WERI-Rb-1 (cell line): Measurements from ENCODE around the gene IFT52.

Experiments used
- DNase-seq: peaks from one replicate; pipeline ENCODE4 v3.0.0-alpha.2; 2020
- H3K27ac ChIP-seq: fragments of 250-450 bp; sonication (Bioruptor Pico); 2 replicates; pipeline ENCODE4 v1.5.1; 2020; ENCODE audit warnings: mild to moderate bottlenecking, moderate library complexity
- H3K27me3 ChIP-seq: fragments of 250-450 bp; sonication (Bioruptor Pico); 2 replicates; pipeline ENCODE4 v1.5.1; 2021; ENCODE audit warnings: mild to moderate bottlenecking, low read depth, moderate library complexity; ENCODE audit not compliant: insufficient read depth, severe bottlenecking
- H3K36me3 ChIP-seq: fragments of 250-450 bp; sonication (Bioruptor Pico); 2 replicates; pipeline ENCODE4 v1.5.1; 2020; ENCODE audit warnings: mild to moderate bottlenecking, moderate library complexity
- H3K4me3 ChIP-seq: 2 replicates; pipeline ENCODE4 v1.5.1; 2011; ENCODE audit warnings: low read depth, mild to moderate bottlenecking, control low read depth, low read length
- H3K9me3 ChIP-seq: fragments of 250-450 bp; sonication (Bioruptor Pico); 2 replicates; pipeline ENCODE4 v1.5.1; 2021; ENCODE audit warnings: mild to moderate bottlenecking, moderate library complexity; ENCODE audit not compliant: severe bottlenecking
- CTCF ChIP-seq: IDR thresholded peaks from 2 replicates; pipeline ENCODE4 v1.5.1; 2011; ENCODE audit warnings: low read depth, mild to moderate bottlenecking, control low read depth, inconsistent platforms, low read length

IFT52 gene

DNA sequence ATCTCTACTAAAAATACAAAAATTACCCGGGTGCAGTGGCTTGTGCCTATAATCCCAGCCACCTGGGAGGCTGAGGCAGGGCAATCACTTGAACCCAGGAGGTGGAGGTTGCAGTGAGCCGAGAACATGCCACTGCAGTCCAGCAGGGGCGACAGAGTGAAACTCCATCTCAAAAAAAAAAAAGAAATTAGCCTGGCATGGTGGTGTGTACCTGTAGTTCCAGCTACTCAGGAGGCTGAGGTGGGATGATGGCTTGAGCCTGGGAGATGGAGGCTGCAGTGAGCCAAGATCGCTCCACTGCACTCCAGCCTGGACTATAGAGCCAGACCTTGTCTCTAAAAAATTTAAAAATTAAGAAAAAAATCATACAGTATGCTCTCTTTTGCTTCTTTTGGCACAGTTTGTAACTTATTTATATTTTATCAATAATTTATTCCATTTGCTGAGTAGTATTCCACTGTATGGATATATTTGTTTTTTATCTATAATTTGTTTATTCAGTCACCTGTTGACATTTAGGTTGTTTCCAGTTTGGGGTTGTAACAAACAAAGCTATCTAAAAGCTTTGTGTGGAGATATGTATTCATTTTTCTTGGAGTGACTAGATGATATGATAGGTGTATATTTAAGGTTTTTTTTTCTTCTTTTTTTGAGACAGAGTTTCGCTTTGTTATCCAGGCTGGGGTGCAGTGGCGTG lies 68.1 kb downstream of the IFT52 start:
- H3K9me3 ChIP-seq = no peaks in the 10 kb centered on the region
- no peaks in the 10 kb centered on the region for H3K27me3 ChIP-seq
- no peaks in the 10 kb centered on the region for H3K36me3 ChIP-seq
- H3K4me3 ChIP-seq = no peak overlapping the region
- 0 out of 2 replicates have a peak, but pooled peaks have one; percentile 7 for TF ChIP-seq CTCF
- no peak overlapping the region for H3K27ac ChIP-seq
- no peak for DNase-seq

- no peaks in the 10 kb centered on the region for H3K36me3 ChIP-seq
- H3K4me3 ChIP-seq = no peak overlapping the region
- TF ChIP-seq CTCF = no peak
- H3K27me3 ChIP-seq = no peaks in the 10 kb centered on the region
- peaks cover 3% of the 10 kb centered on the region for H3K9me3 ChIP-seq
- DNase-seq = no peak
- no peak overlapping the region for H3K27ac ChIP-seq
These were observed 72.4 kb downstream of the IFT52 start for GRCh38 chr20:43662943-43663655.

DNA sequence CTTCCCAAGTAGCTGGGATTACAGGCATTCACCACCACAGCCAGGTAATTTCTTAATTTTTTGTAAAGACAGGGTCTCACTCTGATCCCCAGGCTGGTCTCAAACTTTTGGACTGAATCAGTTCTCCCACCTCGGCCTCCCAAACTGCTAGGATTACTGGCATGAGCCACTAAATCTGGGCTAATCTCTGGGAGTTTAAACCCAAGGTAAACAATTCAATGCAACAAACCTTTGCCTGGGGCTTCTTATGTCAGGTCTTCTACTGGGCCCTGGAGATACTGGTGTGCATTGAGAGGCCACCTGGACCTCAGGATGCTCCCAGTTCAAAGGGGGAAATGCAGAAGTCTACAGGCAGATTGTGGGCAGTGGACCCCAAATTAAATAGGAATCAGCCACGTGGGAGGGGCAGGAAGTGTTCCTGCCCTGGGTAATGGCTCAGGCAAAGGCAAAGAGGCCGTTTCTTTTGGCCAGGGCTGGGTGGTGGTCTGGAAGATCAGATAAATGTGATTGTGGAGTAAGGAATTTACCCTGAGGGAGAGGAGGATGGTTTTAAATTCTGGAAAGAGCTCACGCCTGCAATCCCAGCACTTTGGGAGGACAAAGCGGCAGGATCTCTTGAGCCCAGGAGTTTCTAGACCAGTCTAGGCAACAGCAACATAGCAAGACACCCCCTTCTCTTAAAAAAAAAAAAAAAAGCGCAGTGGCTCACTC lies 74.9 kb downstream of the IFT52 start:
- peaks cover 19% of the 10 kb centered on the region for H3K36me3 ChIP-seq
- TF ChIP-seq CTCF = no peak
- H3K27ac ChIP-seq = peak overlapping the region; percentile 20; the same call in 1 of the 2 replicates

GRCh38 chr20:43666376-43667328 lies 75.9 kb downstream of the IFT52 start, which contains the start of gene MYBL2:
Gene MYBL2 (plus strand): TSS chr20:43667114. CDS start chr20:43667284, 170 bp downstream.
- DNase-seq = peak; percentile 72
- H3K4me3 ChIP-seq = peak within 1 kb of the TSS; percentile 88
- peaks cover 3% of the 10 kb centered on the region for H3K9me3 ChIP-seq
- no peak for TF ChIP-seq CTCF
- H3K27me3 ChIP-seq = no peaks in the 10 kb centered on the region
- peak within 1 kb of the TSS; percentile 61 for H3K27ac ChIP-seq
- H3K36me3 ChIP-seq = peaks cover 19% of the 10 kb centered on the region

More for the DNA sequence above, 74.9 kb downstream of the IFT52 start:
- Histone ChIP-seq H3K9me3 (peaks cover 3% of the 10 kb centered on the region), H3K27me3 (no peaks in the 10 kb centered on the region), H3K4me3 (no peak overlapping the region)
- DNase-seq = peak; percentile 21

GRCh38 chr20:43667341-43668132 lies 76.8 kb downstream of the IFT52 start:
- Histone ChIP-seq H3K9me3 (peaks cover 3% of the 10 kb centered on the region), H3K4me3 (peak overlapping the region; percentile 88)
- peak; percentile 50 for DNase-seq

More at GRCh38 chr20:43667341-43668132, 76.8 kb downstream of the IFT52 start:
- peak overlapping the region; percentile 61 for H3K27ac ChIP-seq
- H3K27me3 ChIP-seq = no peaks in the 10 kb centered on the region
- no peak for TF ChIP-seq CTCF
- peaks cover 23% of the 10 kb centered on the region for H3K36me3 ChIP-seq
